Naive B cell (primary cell): ENCODE measurements around the gene C6orf15. TPM values are rescaled to one million over a fixed set of nuclear protein-coding genes. Genes with fewer than 3 reads are reported as not detected.

Experiments
- ATAC-seq, 2 donors: fragments of 150-1000 bp; cut with Tn5 transposase; 2 replicates each; pipeline ENCODE4 v1.10.0; 2021; ENCODE audit warnings: low read depth in 2 of 2, mild to moderate bottlenecking in 2 of 2, moderate library complexity in 2 of 2
- DNase-seq: peaks from one replicate; pipeline ENCODE4 v3.0.0; 2022
- H3K27ac Mint-ChIP-seq, 6 donors: one replicate each; pipeline ENCODE4 v1.8.0; 2020 to 2022; ENCODE audit warnings: mild to moderate bottlenecking in 6 of 6, mixed read lengths in 6 of 6, moderate library complexity in 5 of 6, inconsistent platforms in 2 of 6
- H3K27me3 Mint-ChIP-seq, 3 donors: one replicate each; pipeline ENCODE4 v1.8.0; 2021 to 2022; ENCODE audit warnings: mixed read lengths in 3 of 3, mild to moderate bottlenecking in 1 of 3
- H3K36me3 Mint-ChIP-seq, 2 donors: one replicate each; pipeline ENCODE4 v1.8.0; 2020 to 2022; ENCODE audit warnings: mixed read lengths in 2 of 2, inconsistent platforms in 1 of 2, mild to moderate bottlenecking in 1 of 2
- H3K4me1 Mint-ChIP-seq, 3 donors: one replicate each; pipeline ENCODE4 v1.8.0; 2020 to 2022; ENCODE audit warnings: mixed read lengths in 3 of 3, inconsistent platforms in 1 of 3, mild to moderate bottlenecking in 1 of 3, moderate library complexity in 1 of 3
- H3K4me3 Mint-ChIP-seq, 8 donors: one replicate each; pipeline ENCODE4 v1.8.0; 2020 to 2022; ENCODE audit warnings: mild to moderate bottlenecking in 8 of 8, mixed read lengths in 8 of 8, moderate library complexity in 8 of 8, inconsistent platforms in 2 of 8
- H3K9me3 Mint-ChIP-seq, 7 donors: one replicate each; pipeline ENCODE4 v1.8.0; 2020 to 2022; ENCODE audit warnings: mixed read lengths in 7 of 7, mild to moderate bottlenecking in 5 of 7, inconsistent platforms in 2 of 7, moderate library complexity in 1 of 7
- polyA plus RNA-seq, 6 donors: library from polyadenylated mRNA; unstranded; fragments of 300-500 nt; fragmentation: Illumina TruSeq; gene quantifications; one replicate each; pipeline ENCODE4 v1.2.3, GENCODE V29; 2021; ENCODE audit warnings: low read depth in 6 of 6

C6orf15 gene
- polyA plus RNA-seq, 6 donors from 2014 or later: not detected

- Mint-ChIP-seq H3K36me3 (peaks cover 0 to 6% of the 10 kb centered on the region in 2 donors), H3K9me3 (no peaks in the 10 kb centered on the region), H3K27ac (no peak overlapping the region), H3K27me3 (no peaks in the 10 kb centered on the region), H3K4me1 (peaks cover 4 to 12% (median 7%) of the 10 kb centered on the region in 3 donors), H3K4me3 (no peak overlapping the region)
- ATAC-seq (no peak), DNase-seq (no peak)
Measured at GRCh38 chr6:31144296-31144969, 32.1 kb upstream of the C6orf15 start.

GRCh38 chr6:31143148-31143547 is 30.8 kb upstream of the C6orf15 start:
- no peaks in the 10 kb centered on the region for H3K27me3 Mint-ChIP-seq
- H3K4me3 Mint-ChIP-seq: no peak overlapping the region
- no peak for ATAC-seq
- DNase-seq: no peak
- no peaks in the 10 kb centered on the region for H3K9me3 Mint-ChIP-seq
- peak overlapping the region in 1 of 6 donors; percentile 28 for H3K27ac Mint-ChIP-seq
- peaks cover 2 to 9% (median 3%) of the 10 kb centered on the region in 3 donors for H3K4me1 Mint-ChIP-seq
- H3K36me3 Mint-ChIP-seq: peaks cover 0 to 6% of the 10 kb centered on the region in 2 donors

GRCh38 chr6:31142361-31142761 is 30.0 kb upstream of the C6orf15 start:
- Mint-ChIP-seq H3K36me3 (peaks cover 0 to 6% of the 10 kb centered on the region in 2 donors), H3K4me1 (peaks cover 4 to 9% (median 4%) of the 10 kb centered on the region in 3 donors), H3K4me3 (no peak overlapping the region), H3K27ac (no peak overlapping the region), H3K9me3 (no peaks in the 10 kb centered on the region), H3K27me3 (peaks cover 0 to 5% (median 4%) of the 10 kb centered on the region in 3 donors)
- DNase-seq (no peak), ATAC-seq (no peak)

GRCh38 chr6:31140643-31141042 is 28.3 kb upstream of the C6orf15 start:
- Mint-ChIP-seq H3K9me3 (no peaks in the 10 kb centered on the region), H3K36me3 (peaks cover 0 to 6% of the 10 kb centered on the region in 2 donors), H3K4me3 (no peak overlapping the region), H3K4me1 (peaks cover 5 to 8% (median 6%) of the 10 kb centered on the region in 3 donors), H3K27me3 (peaks cover 0 to 8% (median 6%) of the 10 kb centered on the region in 3 donors), H3K27ac (no peak overlapping the region)
- no peak for DNase-seq
- ATAC-seq: no peak

- peak overlapping the region in 1 of 8 donors; percentile 29 for H3K4me3 Mint-ChIP-seq
- H3K9me3 Mint-ChIP-seq: no peaks in the 10 kb centered on the region
- ATAC-seq (no peak), DNase-seq (no peak)
- H3K27me3 Mint-ChIP-seq: peaks cover 0 to 8% (median 6%) of the 10 kb centered on the region in 3 donors
- peaks cover 5 to 8% (median 6%) of the 10 kb centered on the region in 3 donors for H3K4me1 Mint-ChIP-seq
- H3K36me3 Mint-ChIP-seq: peaks cover 0 to under 1% of the 10 kb centered on the region in 2 donors
- peak overlapping the region in 1 of 6 donors; percentile 24 for H3K27ac Mint-ChIP-seq
Measured at GRCh38 chr6:31139599-31139998, 27.2 kb upstream of the C6orf15 start.

GRCh38 chr6:31138982-31139381 is 26.6 kb upstream of the C6orf15 start, which contains the start of gene PSORS1C2:
Gene PSORS1C2 (minus strand): TSS chr6:31139066. CDS start chr6:31139026, 40 bp downstream.
- DNase-seq (no peak), ATAC-seq (no peak)
- Mint-ChIP-seq H3K9me3 (no peaks in the 10 kb centered on the region), H3K36me3 (no peaks in the 10 kb centered on the region), H3K27me3 (peaks cover 0 to 8% (median 6%) of the 10 kb centered on the region in 3 donors), H3K4me3 (peak within 1 kb of the TSS in 4 of 8 donors; percentile 29 to 82 (median 60)), H3K4me1 (peaks cover 5 to 8% (median 6%) of the 10 kb centered on the region in 3 donors), H3K27ac (peak within 1 kb of the TSS in 4 of 6 donors; percentile 12 to 96 (median 20))

GRCh38 chr6:31135710-31136109 is 23.3 kb upstream of the C6orf15 start:
- H3K9me3 Mint-ChIP-seq: no peaks in the 10 kb centered on the region
- H3K36me3 Mint-ChIP-seq: no peaks in the 10 kb centered on the region
- H3K27ac Mint-ChIP-seq: no peak overlapping the region
- no peak for DNase-seq
- ATAC-seq: no peak
- no peak overlapping the region for H3K4me3 Mint-ChIP-seq
- H3K27me3 Mint-ChIP-seq: peaks cover 0 to 11% (median 8%) of the 10 kb centered on the region in 3 donors
- peaks cover 5 to 8% (median 6%) of the 10 kb centered on the region in 3 donors for H3K4me1 Mint-ChIP-seq

GRCh38 chr6:31132806-31133205 is 20.4 kb upstream of the C6orf15 start:
- ATAC-seq (no peak), DNase-seq (no peak)
- peaks cover 8 to 18% (median 12%) of the 10 kb centered on the region in 3 donors for H3K27me3 Mint-ChIP-seq
- H3K4me3 Mint-ChIP-seq: no peak overlapping the region
- no peaks in the 10 kb centered on the region for H3K9me3 Mint-ChIP-seq
- no peak overlapping the region for H3K27ac Mint-ChIP-seq
- no peaks in the 10 kb centered on the region for H3K36me3 Mint-ChIP-seq
- H3K4me1 Mint-ChIP-seq: peaks cover 9 to 11% (median 9%) of the 10 kb centered on the region in 3 donors

GRCh38 chr6:31131595-31131994 is 19.2 kb upstream of the C6orf15 start:
- Mint-ChIP-seq H3K9me3 (no peaks in the 10 kb centered on the region), H3K27ac (no peak overlapping the region), H3K27me3 (peaks cover 8 to 20% (median 14%) of the 10 kb centered on the region in 3 donors), H3K4me3 (no peak overlapping the region), H3K36me3 (no peaks in the 10 kb centered on the region), H3K4me1 (peaks cover 4 to 6% (median 4%) of the 10 kb centered on the region in 3 donors)
- DNase-seq: no peak
- ATAC-seq: no peak

- H3K27me3 Mint-ChIP-seq: peaks cover 8 to 24% (median 15%) of the 10 kb centered on the region in 3 donors
- no peaks in the 10 kb centered on the region for H3K9me3 Mint-ChIP-seq
- DNase-seq (no peak), ATAC-seq (no peak)
- no peak overlapping the region for H3K27ac Mint-ChIP-seq
- no peak overlapping the region for H3K4me3 Mint-ChIP-seq
- H3K4me1 Mint-ChIP-seq: peaks cover 4 to 6% (median 4%) of the 10 kb centered on the region in 3 donors
- no peaks in the 10 kb centered on the region for H3K36me3 Mint-ChIP-seq
Measured at GRCh38 chr6:31130751-31131150, 18.4 kb upstream of the C6orf15 start.

GRCh38 chr6:31129130-31129529 is 16.8 kb upstream of the C6orf15 start:
- Mint-ChIP-seq H3K9me3 (no peaks in the 10 kb centered on the region), H3K4me1 (peaks cover 4 to 6% (median 4%) of the 10 kb centered on the region in 3 donors), H3K27ac (peak overlapping the region in 1 of 6 donors; percentile 20), H3K36me3 (no peaks in the 10 kb centered on the region), H3K27me3 (peaks cover 8 to 24% (median 15%) of the 10 kb centered on the region in 3 donors), H3K4me3 (no peak overlapping the region)
- DNase-seq (no peak), ATAC-seq (no peak)

GRCh38 chr6:31128093-31128676 is 15.8 kb upstream of the C6orf15 start:
- no peak overlapping the region for H3K4me3 Mint-ChIP-seq
- H3K27me3 Mint-ChIP-seq: peaks cover 8 to 30% (median 19%) of the 10 kb centered on the region in 3 donors
- ATAC-seq (peak; percentile 65 to 75), DNase-seq (peak; percentile 46)
- H3K4me1 Mint-ChIP-seq: peaks cover 4 to 6% (median 4%) of the 10 kb centered on the region in 3 donors
- peak overlapping the region in 1 of 6 donors; percentile 56 for H3K27ac Mint-ChIP-seq
- no peaks in the 10 kb centered on the region for H3K36me3 Mint-ChIP-seq
- H3K9me3 Mint-ChIP-seq: no peaks in the 10 kb centered on the region

GRCh38 chr6:31126396-31127175 is 14.2 kb upstream of the C6orf15 start:
- ATAC-seq (no peak), DNase-seq (no peak)
- peaks cover 4 to 6% (median 4%) of the 10 kb centered on the region in 3 donors for H3K4me1 Mint-ChIP-seq
- H3K4me3 Mint-ChIP-seq: no peak overlapping the region
- peaks cover 8 to 36% (median 25%) of the 10 kb centered on the region in 3 donors for H3K27me3 Mint-ChIP-seq
- no peaks in the 10 kb centered on the region for H3K36me3 Mint-ChIP-seq
- no peaks in the 10 kb centered on the region for H3K9me3 Mint-ChIP-seq
- H3K27ac Mint-ChIP-seq: no peak overlapping the region
